Activated T-helper 9 cell treated with anti-CD3 and anti-CD28 coated beads, Interleukin-2, amount 50 U/mL, for 16 hours (primary cell): ENCODE data around the gene SELENOI.

Experiments used
- DNase-seq: peaks from one replicate; pipeline ENCODE4 v3.0.0-alpha.2; 2020; ENCODE audit warnings: low read depth

Gene SELENOI

DNA sequence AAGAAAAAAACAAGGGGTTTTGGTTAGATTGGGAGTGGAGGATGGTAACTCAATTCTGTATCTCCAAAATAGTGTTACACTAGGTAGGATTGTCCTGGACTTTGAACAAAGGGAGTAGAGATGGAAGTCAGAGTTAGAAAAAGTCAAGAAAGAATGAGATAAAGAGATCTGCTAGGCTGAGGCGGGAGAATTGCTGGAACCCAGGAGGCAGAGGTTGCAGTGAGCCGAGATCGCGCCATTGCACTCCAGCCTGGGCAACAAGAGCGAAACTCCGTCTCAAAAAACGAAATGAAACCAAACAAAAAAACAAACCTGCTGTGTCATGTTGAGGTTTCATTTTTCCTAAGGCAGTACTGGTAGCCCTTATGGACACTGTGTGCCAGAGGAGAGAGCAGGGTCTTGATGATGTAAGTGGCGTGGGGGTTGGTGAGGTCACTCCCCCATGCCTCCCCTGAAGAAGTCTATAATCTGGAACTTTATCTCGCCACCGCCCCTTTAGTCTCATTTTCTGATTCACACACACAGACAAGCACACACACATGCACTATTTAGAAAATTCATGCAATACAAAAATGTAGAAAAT, 66.2 kb downstream of the SELENOI start:
- no peak for DNase-seq

DNA sequence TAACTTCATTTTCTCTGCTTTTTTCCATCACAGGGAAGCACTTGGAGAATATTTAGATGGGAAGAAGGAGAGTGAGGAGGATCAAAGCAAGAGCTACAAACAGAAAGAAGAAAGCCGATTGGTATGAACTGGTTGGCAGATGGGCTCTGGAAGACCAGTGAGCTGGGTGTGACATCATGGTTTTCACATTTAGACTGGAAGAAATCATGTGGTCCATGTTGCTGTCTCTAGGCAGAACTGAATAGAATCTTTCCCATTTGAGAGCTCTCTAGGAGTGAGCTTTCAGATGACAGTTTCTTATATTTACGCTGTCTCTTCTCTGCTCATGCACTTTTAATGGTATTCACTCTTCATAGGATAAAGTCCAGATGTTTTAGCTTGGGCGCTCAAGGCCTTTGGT, 68.4 kb downstream of the SELENOI start:
- DNase-seq: no peak

DNA sequence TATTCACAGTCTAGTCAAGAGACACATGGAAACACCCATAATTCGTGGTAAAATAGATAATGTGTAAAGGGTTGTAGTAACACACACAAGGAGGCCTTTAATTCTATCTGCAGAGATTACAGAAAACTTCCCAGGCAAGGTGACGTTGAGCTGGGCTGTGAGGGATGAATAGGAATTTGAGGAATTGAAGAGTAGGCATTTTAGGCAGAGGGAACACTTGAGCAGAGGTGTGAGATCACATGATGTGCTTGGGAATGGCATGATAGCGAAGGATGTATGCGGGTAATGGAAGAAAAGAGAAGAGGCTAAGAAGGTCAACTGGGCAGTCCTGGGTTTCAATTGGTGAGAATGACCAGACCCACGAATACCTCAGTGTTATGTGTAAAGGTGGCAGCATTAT, 76.0 kb downstream of the SELENOI start:
- no peak for DNase-seq

DNA sequence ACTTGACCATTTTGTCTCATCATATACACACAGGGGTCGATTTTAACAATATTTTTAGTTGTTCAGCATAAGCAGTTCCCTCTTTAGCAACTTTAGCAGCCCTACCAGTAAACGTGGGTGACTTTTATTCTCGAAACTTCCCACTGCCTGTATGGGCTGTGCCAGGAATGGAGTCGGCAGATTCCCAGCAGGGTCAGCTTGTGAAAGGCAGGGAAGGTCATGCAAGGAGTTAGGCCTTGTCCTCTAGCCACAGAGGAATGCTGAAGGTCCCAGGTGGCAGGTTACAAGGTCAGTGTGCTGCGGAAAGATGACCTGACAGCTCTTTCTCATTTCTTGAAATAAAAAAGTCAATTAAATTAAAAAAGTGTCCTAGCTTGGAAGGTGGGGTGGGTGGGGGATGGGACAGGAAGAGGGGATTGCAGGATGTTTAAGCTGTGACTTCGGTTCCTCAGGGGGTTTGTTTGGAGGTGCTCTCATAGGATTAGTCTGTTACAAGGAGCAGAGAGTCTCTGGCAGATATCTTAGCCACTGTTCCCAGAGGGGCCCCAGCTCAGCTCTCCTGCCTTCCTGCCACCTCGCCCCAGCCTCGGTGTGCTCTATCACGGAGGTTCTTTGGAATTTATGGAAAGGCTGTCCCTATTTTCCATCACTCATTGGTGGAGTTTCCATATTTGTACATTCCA, 77.1 kb downstream of the SELENOI start:
- DNase-seq: no peak

DNA sequence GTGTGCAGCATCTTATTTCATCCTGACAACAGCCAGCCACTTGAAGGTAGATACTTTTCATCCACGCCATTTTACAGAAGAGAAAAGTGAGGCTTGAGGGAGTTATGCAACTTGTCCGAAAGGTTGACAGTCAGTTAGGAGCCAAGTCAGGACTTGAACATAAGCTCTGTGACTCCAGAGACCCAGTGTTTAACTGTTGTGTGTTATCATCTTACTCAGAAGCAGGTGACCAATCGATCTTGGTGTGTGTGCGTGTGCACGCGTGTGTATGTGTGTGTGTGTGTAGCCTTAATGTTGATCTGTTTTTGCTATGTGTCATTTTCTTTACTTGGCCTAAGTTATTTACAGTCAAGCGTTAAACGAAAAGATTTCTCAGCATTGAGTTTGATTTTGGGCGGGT, 77.8 kb downstream of the SELENOI start:
- DNase-seq: no peak

DNA sequence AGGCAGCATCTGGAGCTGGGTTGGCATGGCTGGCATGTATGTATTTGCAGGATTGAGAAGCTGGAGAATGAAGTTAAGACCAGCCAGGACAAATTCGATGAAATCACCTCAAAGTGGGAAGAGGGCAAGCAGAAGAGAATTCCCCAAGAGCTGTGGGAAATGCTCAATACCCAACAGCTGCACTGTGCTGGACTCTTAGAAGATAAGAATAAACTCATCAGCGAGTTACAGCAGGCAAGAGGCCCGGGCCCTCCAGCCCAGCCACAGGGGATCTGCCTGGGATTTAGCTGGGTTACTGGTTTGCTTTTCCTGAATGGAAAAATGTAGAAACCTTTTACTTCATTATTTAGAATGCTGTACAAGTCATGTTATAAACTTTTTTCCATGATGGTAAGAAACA, 78.3 kb downstream of the SELENOI start:
- no peak for DNase-seq

DNA sequence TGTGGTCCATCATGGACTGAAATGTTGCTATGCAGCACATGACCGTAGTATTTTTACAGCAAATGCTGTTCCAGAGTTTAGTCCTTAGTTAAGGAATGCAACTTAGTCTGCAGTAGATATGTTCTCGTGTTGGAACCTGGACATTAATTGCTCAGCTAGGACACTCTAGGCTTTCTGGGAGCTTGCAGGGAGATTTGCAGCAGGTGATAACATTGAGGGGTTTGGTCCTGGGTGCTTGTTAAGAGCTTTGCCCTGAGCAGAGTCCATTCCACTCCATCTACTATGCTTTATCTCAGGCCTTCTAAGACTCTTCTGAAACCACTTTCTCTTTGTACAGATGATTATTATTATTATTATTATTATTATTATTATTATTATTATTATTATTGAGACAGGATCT, 82.9 kb downstream of the SELENOI start:
- DNase-seq: no peak

DNA sequence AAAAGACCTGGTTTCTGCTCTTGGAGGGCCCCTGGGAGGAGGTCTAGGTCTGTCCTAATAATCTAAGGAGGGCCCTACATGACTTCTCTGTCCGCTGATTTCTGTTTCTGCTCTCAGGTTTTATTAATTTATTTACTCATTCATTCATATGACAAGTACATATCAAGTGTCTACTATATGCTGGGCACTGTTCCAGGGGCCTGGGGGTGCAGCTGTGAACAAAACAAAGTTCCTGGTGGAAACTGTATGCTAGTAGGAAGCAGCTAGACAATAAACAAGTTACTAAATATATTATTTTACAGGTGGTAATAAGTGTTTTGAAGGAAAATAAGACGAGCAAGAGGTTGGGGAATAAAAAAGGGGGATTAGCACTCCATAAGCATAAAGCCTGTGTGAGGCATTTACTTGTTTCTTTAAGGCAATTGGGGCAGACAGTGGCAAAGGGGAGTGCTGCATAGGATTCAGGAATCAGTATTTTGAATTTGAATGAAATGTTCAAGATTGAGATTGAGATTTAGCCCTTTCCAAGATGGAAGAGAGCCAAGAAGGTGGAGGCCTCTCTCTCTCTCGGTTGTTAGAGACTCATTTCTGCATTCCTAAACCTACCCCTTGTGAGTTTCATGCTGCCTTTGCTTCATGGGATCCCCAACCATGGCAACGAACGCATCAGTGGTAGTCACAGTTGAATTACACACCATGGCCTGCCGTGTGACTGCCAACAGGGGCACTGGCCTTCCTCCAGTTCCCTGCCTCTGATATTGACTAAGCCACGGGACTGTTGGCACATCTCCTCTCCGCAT, 84.0 kb downstream of the SELENOI start:
- DNase-seq: no peak

DNA sequence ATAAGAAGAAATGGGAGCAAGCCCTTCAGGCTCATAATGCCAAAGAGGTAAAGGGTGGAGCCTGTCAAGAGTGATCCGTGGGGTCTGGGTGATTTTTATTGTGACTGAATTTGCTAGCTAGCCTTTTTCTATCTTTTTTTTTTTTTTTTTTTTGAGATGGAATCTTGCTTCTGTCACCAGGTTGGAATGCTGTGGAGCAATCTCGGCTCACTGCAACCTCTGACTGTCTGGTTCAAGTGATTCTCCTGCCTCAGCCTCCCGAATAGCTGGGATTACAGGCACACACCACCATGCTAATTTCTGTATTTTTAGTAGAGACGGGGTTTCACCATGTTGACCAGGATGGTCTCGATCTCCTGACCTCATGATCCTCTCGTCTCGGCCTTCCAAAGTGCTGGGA, 84.9 kb downstream of the SELENOI start:
- DNase-seq: no peak

DNA sequence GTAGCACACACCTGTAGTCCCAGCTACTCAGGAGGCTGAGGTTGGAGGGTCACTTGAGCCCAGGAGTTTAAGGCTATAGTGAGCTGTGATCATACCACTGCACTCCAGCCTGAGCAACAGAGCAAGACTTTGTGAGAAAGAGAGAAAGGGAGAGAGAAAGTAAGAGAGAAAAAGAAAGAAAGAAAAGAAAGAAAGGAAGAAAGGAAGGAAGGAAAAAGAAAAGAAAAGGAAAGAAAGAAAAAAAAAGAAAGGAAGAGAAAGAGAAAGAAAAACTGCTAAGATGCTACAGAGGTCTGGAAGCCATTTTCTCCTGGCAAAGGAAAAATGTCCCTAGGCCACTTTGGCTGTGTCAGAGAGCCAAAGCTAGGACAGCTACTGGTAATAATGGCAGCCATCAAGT, 86.4 kb downstream of the SELENOI start:
- no peak for DNase-seq

DNA sequence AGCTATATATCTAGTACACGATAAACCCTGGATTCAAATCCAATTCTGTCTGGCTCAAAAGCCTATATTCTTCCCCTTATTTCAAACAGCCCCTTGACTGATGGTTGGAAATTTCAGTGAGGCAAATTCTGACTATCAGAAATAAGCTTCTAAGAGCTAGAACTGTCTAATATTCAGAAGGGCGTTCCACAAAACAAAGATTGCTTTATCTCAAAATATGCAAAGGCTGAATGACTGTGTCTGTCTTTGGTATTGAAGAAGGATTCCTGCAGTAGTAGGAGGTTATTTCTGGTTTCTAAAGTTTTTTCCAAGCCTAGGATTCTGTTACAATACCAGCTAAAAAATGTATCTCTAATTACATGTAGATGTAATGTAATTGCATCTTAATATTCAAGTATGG, 86.9 kb downstream of the SELENOI start:
- DNase-seq: no peak

DNA sequence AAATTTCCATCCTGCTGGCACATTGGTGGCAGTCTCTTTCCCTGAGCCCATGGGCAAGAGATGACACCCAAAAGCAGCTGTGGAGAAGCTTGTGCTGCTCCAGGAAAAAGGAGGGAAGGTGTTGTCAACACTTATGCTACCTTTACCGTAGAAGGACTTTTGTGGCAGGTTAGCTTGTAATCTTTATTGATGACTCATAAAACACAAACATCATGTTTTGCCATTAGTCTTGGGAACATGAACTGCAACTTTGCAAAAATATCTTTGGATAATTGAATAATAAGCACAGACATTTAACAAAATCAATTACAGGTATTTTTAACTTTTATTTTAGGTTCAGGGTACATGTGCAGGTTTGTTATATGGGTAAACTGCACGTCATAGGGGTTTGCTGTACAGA, 89.2 kb downstream of the SELENOI start:
- DNase-seq: no peak

DNA sequence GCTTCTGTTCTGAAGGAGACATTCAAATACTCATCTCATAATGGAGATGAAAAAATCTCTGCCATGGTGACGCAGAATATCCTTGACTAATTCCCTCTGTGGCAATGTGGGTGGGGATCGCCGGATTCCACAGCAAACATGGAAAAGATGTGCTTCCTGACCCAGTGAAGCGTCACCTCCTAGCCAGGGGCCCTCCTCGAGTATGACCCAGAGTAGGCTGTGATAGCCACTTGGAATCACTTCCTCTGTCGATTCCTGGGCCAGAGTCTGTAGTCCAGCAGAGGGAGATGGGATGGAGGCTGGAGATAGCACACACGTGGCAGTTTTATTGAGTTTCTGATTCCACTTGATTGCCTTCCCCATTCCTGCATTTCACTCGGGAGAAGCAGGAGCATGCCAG, 92.6 kb downstream of the SELENOI start:
- no peak for DNase-seq

DNA sequence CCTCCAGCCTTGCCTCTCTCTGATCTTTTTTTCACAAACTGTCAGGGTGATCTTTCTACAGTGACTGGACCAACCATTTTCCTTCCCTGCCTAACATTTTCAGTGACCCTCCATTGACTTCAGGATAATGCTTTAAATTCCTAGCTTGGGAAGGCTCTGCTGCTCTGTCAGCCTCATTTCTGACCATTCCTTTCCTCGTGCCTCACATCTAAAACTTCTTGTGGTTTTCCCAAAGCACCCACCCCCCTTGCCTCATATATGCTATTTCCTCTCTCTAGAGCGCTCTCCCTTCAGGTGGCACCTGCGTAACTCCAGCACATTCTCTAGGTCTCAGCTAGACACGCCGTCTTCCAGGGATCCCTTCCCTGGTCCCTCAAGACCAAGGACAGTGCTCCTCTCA, 93.0 kb downstream of the SELENOI start:
- DNase-seq: no peak

DNA sequence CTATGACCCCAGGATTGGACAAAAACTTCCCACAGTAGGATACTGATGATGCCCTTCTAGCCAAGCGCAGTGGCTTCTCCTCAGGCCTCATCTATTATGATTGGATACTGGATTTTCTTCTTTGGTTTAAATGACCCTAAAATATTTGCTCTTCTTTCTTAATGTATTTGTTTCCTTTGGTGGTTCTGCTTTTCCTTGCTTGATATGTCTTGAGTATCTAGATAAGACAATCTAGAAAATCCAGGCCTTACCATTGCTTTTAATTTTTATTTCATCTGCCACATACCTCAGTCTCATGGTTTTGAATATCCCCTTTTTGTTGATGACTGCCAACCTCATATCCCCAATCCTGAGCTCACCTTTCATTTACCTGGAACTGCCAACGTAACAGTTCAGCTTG, 96.4 kb downstream of the SELENOI start:
- DNase-seq: no peak

DNA sequence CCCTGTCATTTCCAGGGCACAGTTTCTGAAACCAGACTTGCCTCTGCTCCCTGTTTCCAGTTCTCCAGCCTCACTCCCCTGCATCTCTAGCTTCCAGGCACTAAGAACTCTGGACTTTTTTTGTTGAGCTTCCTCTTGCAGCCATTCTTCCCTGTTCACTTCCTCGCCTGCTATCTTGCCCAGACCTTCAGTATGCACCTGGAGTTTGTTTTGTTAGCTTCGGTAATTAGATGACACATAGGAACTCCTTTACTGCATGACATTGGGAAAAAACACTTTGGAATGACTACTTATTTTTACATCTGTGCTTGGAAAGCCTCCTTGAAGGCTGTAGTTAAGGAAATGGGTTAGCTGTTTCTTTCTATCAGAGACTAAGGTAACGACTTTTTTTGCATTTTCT, 96.8 kb downstream of the SELENOI start:
- DNase-seq: no peak

DNA sequence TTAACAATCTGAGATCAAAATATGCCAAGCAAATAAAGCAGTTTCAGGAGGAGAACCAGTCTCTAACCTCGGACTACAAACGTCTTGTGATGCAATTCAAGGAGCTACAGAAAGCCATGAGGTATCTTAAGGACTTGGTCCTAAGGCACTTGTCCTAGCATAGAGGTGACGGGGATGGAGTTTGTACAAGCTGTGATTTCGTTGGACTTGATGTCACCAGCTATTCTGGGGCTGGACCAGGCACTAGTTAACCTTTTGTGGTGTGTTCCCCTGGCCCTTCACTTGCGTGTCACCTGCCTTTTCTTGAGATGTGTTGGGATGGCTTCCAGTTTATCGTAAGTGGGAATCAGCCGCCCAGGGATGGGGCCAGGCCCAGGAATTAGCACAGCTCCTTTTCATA, 98.3 kb downstream of the SELENOI start:
- DNase-seq: no peak
